Glutamatergic neuron (in vitro differentiated cells): ENCODE data around the gene TYK2. TPM values are rescaled to one million over a fixed set of nuclear protein-coding genes. Genes with fewer than 3 reads are reported as not detected.
"Not testable (repeated sequence)": the region's sequence is repeated elsewhere in the genome, so short reads cannot be mapped to it uniquely, and the experiment has no call there.

Experiments
- DNase-seq: peaks from one replicate; pipeline ENCODE4 v3.0.0; 2022
- H3K27ac Mint-ChIP-seq: one replicate; pipeline ENCODE4 v1.8.0; 2020; ENCODE audit warnings: mild to moderate bottlenecking, mixed read lengths, inconsistent platforms; ENCODE audit not compliant: unreplicated experiment
- H3K27me3 Mint-ChIP-seq: one replicate; pipeline ENCODE4 v1.8.0; 2020; ENCODE audit warnings: mild to moderate bottlenecking, moderate library complexity, mixed read lengths, inconsistent platforms; ENCODE audit not compliant: unreplicated experiment
- H3K36me3 Mint-ChIP-seq: one replicate; pipeline ENCODE4 v1.8.0; 2020; ENCODE audit warnings: mild to moderate bottlenecking, mixed read lengths, inconsistent platforms; ENCODE audit not compliant: unreplicated experiment
- H3K4me1 Mint-ChIP-seq: one replicate; pipeline ENCODE4 v1.8.0; 2020; ENCODE audit warnings: mild to moderate bottlenecking, low read depth, mixed read lengths, inconsistent platforms; ENCODE audit not compliant: unreplicated experiment
- H3K4me3 Mint-ChIP-seq: one replicate; pipeline ENCODE4 v1.8.0; 2020; ENCODE audit warnings: mild to moderate bottlenecking, mixed read lengths, inconsistent platforms; ENCODE audit not compliant: unreplicated experiment
- H3K9me3 Mint-ChIP-seq: one replicate; pipeline ENCODE4 v1.8.0; 2020; ENCODE audit warnings: mild to moderate bottlenecking, moderate library complexity, mixed read lengths, inconsistent platforms; ENCODE audit not compliant: unreplicated experiment
- CTCF ChIP-seq: fragments of 200-600 bp; sonication (generic); IDR thresholded peaks from one replicate; pipeline ENCODE4 v1.5.0; 2021; ENCODE audit not compliant: partially characterized antibody, unreplicated experiment
- total RNA-seq: library from RNA; stranded (reverse); fragmentation: NEBNext Ultra II Directional; extraction: Animal tissue kit (Norgen Biotek cat#: 25700); gene quantifications from one replicate; pipeline ENCODE4 v1.2.1, GENCODE V29; 2021; ENCODE audit not compliant: unreplicated experiment

Gene TYK2
- total RNA-seq, 1 donor from 2014 or later = 90.4 TPM

- Mint-ChIP-seq H3K36me3 (no peaks in the 10 kb centered on the region), H3K9me3 (peaks cover 9% of the 10 kb centered on the region), H3K27ac (peak overlapping the region; percentile 70), H3K27me3 (peaks cover 11% of the 10 kb centered on the region), H3K4me3 (peak overlapping the region; percentile 98), H3K4me1 (peaks cover 3% of the 10 kb centered on the region)
- TF ChIP-seq CTCF = no peak
- no peak for DNase-seq
Measured at GRCh38 chr19:10402441-10403038, 22.2 kb upstream of the TYK2 start.

GRCh38 chr19:10399878-10400277, 19.5 kb upstream of the TYK2 start:
- H3K9me3 Mint-ChIP-seq = peaks cover 6% of the 10 kb centered on the region
- no peaks in the 10 kb centered on the region for H3K36me3 Mint-ChIP-seq

GRCh38 chr19:10399340-10399739, 19.0 kb upstream of the TYK2 start:
- H3K27me3 Mint-ChIP-seq = peaks cover 10% of the 10 kb centered on the region
- not testable (repeated sequence) for H3K9me3 Mint-ChIP-seq, H3K27ac Mint-ChIP-seq, H3K4me1 Mint-ChIP-seq, H3K4me3 Mint-ChIP-seq, H3K36me3 Mint-ChIP-seq, DNase-seq

More at GRCh38 chr19:10399878-10400277, 19.5 kb upstream of the TYK2 start:
- H3K27ac Mint-ChIP-seq = no peak overlapping the region
- H3K4me1 Mint-ChIP-seq = peaks cover 3% of the 10 kb centered on the region
- H3K4me3 Mint-ChIP-seq = no peak overlapping the region
- no peak for TF ChIP-seq CTCF
- DNase-seq = no peak
- H3K27me3 Mint-ChIP-seq = peaks cover 10% of the 10 kb centered on the region

- Mint-ChIP-seq H3K36me3 (no peaks in the 10 kb centered on the region), H3K4me1 (peaks cover 3% of the 10 kb centered on the region), H3K9me3 (peaks cover 6% of the 10 kb centered on the region), H3K27me3 (peaks cover 10% of the 10 kb centered on the region), H3K4me3 (no peak overlapping the region), H3K27ac (no peak overlapping the region)
- TF ChIP-seq CTCF = no peak
- no peak for DNase-seq
Measured at GRCh38 chr19:10398819-10399218, 18.4 kb upstream of the TYK2 start.

GRCh38 chr19:10395917-10396316, 15.5 kb upstream of the TYK2 start:
- Mint-ChIP-seq H3K4me3 (no peak overlapping the region), H3K9me3 (no peaks in the 10 kb centered on the region), H3K36me3 (no peaks in the 10 kb centered on the region), H3K27me3 (peaks cover 3% of the 10 kb centered on the region), H3K4me1 (no peaks in the 10 kb centered on the region), H3K27ac (no peak overlapping the region)
- no peak for TF ChIP-seq CTCF
- DNase-seq = no peak

GRCh38 chr19:10395436-10395835, 15.1 kb upstream of the TYK2 start:
- no peak overlapping the region for H3K4me3 Mint-ChIP-seq
- H3K9me3 Mint-ChIP-seq = no peaks in the 10 kb centered on the region
- no peaks in the 10 kb centered on the region for H3K36me3 Mint-ChIP-seq
- DNase-seq = no peak
- TF ChIP-seq CTCF = no peak
- no peak overlapping the region for H3K27ac Mint-ChIP-seq
- H3K27me3 Mint-ChIP-seq = peaks cover 5% of the 10 kb centered on the region
- no peaks in the 10 kb centered on the region for H3K4me1 Mint-ChIP-seq
